Ovary (tissue), 3 donors: Measurements from ENCODE around the gene B3GALNT2.

Experiments
- CTCF ChIP-seq, 3 donors: fragments of 450-650 bp in 2 of 3; fragments of 200-600 bp in 1 of 3; IDR thresholded peaks; one replicate each; pipeline versions ENCODE4 v1.5.1 to v1.8.0; 2016 to 2022; ENCODE audit warnings: antibody characterized with exemption in 3 of 3, mild to moderate bottlenecking in 1 of 3
- EP300 ChIP-seq: sonication (generic); formaldehyde crosslinking; IDR thresholded peaks from one replicate; pipeline ENCODE4 v1.6.1; 2017; ENCODE audit warnings: antibody characterized with exemption
- POLR2A ChIP-seq: fragments of 450-650 bp; IDR thresholded peaks from one replicate; pipeline ENCODE4 v1.6.1; 2017; ENCODE audit warnings: antibody characterized with exemption, mild to moderate bottlenecking, moderate library complexity
- donor health status: DM: no; HTN: no; CAD: no.

DNA sequence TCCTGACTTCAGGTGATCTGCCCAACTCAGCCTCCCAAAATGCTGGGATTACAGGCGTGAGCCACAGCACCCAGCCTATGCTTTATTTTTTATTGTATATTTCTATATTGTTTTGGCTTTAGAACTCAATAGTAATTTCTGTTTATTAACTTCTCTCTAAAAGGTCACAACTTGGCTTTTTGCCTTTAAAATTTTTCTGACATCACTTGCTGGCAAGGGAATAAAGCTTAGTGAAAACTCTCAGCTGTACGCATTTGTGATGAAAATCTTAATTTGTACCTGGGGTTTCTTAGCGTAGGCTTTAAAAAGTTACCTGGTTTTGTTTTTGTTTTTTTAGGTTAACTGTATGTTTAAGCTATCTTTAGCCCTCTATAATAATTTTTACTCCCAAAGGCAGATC lies 36.2 kb downstream of the B3GALNT2 start:
- TF ChIP-seq CTCF (IDR thresholded peaks at IDR 0.05) = no peak
- TF ChIP-seq EP300 = no peak
- TF ChIP-seq POLR2A = no peak
